Adipose tissue (tissue), 3 donors: ENCODE results near the gene UBQLNL. TPM values are rescaled to one million over a fixed set of nuclear protein-coding genes. Genes with fewer than 3 reads are reported as not detected.

Experiments
- H3K27ac ChIP-seq: one replicate; pipeline ENCODE4 v1.5.1; 2013; ENCODE audit warnings: low read depth, low read length
- WGBS, 3 donors: extraction: QIAGEN DNeasy Blood & Tissue Kit; methylation state at CpG; one replicate each; pipeline ENCODE4 v1.1.7; 2013; 5-methylcytosine and 5-hydroxymethylcytosine counted together
- polyA plus RNA-seq, 3 donors: library from polyadenylated mRNA; stranded (reverse); fragments of 200-250 nt; gene quantifications; one replicate each; pipeline ENCODE4 v1.2.3, GENCODE V29; 2013
- donor health status: healthy with polysubstance abuse.
- donor health status: Bipolar disorder and iron deficiency.
- donor health status: healthy.

The UBQLNL gene
- under 1 TPM; 0.08 to 0.22 (median 0.09) TPM for polyA plus RNA-seq

GRCh38 chr11:5516599-5516998 is at the start of gene UBQLNL:
Gene UBQLNL (minus strand): TSS chr11:5516699. CDS start chr11:5516441, 258 bp downstream.
- H3K27ac ChIP-seq, result no peak within 1 kb of the TSS
- WGBS, 3 donors, result 91 to 93% (median 93%) methylated on average over 2 of the region's 2 CpGs

DNA sequence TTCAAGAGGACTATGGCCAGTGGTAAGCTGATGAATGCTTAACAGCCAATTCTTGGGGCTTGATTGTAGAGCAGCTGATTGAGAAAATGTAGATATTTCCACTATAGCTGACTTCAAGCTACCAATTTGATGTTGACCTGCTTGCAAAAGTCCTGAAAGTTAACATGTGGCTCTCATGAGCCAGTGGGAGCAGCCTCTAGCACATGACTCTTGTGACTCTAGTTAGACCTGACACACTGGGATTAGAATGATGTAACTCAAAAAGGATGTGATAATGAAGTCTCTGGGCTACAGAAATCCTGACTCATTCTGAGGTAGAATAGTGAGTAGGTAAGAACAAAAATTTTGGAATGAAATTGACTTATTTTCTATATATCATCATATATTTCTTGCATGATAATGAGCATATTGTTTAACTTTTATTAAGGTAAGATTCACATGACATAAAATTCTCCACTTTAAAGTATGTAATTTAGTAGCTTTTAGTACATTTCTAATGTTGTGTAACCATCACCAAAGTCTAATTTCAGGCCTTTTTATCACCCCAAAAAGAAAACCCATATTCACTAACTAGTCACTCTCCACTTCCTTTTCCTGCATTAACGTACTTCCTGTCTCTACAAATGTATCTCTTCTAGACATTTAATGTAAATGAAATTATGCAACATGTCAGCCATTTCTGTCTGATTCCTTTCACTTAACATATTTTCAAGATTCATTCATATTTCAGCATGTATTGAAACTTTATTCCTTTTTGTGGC is 47.9 kb upstream of the UBQLNL start:
- WGBS, 3 donors, result 37 to 86% (median 49%) methylated on average over 1 of the region's 1 CpG
- no peak overlapping the region for H3K27ac ChIP-seq

- no peak overlapping the region for H3K27ac ChIP-seq
- WGBS, 3 donors, result 26 to 62% (median 61%) methylated on average over 3 of the region's 3 CpGs
Observed at GRCh38 chr11:5557751-5558150, 41.3 kb upstream of the UBQLNL start.

DNA sequence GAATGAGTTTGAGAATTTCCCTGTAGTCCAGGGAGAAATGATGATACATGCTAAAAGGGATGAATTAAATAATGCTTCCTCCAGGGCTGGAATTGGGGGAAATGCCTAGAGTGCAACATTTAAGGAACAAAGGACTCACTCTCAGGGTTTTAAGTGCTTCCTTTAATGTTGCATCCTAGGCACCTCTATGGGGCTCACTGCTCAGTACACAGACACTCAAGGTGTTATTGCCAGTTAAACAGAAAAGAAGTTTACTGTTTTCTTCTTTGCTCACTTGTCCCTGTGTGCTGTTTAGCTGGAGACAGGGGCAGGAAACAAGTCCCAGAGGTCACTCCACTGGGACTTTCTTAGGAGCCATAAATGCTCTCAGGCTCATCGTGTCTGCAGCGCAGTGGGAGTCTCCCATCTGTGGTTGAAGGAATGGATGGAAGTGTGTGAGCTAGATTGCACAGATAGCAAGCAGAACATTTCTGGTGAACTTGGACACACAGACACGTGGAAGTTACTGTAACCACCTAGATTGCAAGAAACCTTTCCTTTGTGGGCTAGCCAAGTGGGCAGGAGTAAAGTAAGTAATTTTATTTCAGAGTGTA is 40.2 kb upstream of the UBQLNL start:
- H3K27ac ChIP-seq, result no peak overlapping the region
- 56% methylated on average over 3 of the region's 3 CpGs for WGBS, 3 donors

- no peak overlapping the region for H3K27ac ChIP-seq
Observed at GRCh38 chr11:5553343-5553742, 36.8 kb upstream of the UBQLNL start.

GRCh38 chr11:5550440-5551095 is 34.1 kb upstream of the UBQLNL start:
- 64 to 76% (median 73%) methylated on average over 5 of the region's 5 CpGs for WGBS, 3 donors
- no peak overlapping the region for H3K27ac ChIP-seq

DNA sequence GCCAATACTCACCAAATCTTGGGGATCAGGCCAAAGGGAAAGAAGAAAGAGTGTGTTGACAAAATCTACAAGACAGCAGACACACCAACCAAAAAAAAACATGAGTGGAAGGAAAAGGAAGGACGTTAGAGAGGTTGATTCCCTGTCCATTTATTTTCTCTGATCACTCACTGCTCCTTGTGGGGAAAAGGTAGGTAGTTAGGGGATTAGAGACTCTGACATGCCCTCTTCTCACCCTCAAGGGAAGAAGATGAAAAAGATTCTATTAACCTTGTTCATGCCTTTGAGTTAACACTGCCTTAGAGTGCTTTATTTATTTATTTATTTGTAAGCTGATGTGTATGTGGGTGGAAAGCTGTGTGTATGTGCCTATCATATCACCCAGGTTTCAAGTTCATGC is 31.9 kb upstream of the UBQLNL start, which contains the start of gene OR52H1:
OR52H1 (minus strand) TSS at position 101 of the 400 bp plus-strand sequence. CDS start 3,035 bp downstream, outside the sequence.
- 51 to 62% (median 55%) methylated on average over 1 of the region's 1 CpG for WGBS, 3 donors
- H3K27ac ChIP-seq, result no peak within 1 kb of the TSS

DNA sequence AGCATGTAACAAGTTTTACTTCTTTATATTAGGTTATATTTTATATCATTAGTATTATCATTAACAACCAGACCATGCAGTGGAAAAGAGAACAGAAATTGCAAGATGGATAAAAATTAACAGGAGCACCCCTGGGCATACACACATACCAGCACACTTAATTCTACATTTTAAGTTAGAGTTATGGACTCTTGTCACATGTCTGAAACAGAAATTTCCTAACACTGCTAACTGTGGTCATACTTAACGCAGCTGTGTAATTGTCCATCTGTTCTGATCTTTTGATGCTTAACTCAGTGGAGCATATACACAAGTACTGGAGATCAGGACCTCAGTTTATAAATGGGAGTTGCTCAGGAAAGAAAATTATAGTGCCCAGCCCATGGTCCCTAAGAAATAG is 31.5 kb upstream of the UBQLNL start:
- WGBS, 3 donors, result 93 to 96% (median 95%) methylated on average over 1 of the region's 1 CpG
- no peak overlapping the region for H3K27ac ChIP-seq

DNA sequence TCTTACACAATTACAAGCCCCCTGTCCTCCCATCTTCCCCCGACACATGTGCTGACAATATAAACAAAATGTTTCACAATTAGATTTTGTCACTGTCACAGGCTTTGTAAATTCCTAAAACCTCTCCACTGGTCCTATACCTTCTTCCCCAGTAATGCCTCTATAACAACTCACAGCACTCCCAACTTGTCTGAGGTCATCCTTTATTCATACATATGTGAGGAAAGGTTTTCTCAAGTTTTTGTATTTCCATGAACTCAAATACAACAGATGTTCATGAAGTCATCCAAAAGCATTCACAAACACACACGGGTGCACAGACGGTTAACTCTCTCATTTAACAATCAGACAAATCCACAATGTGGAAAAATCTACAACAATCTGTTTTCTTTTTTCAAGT is 30.0 kb upstream of the UBQLNL start:
- H3K27ac ChIP-seq, result no peak overlapping the region
- WGBS, 3 donors, result 66 to 92% (median 87%) methylated on average over 3 of the region's 3 CpGs

DNA sequence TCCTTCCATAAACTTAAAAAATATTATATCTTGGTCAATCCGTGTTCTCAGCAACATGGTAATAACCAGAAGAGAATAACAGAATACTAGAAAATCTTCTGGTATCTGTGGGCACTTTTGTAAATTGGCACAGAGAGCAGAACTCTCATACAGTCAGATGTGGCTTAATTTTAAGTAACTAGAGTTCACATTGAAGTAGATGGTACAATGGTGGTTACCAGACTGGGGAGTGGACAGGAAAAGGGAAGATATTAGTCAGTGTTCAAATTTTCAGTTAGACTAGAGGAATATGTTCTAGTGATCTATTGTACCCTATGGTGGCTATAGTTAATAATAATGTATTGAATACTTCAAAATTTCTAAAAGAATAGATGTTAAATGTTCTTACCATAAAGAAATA is 24.9 kb upstream of the UBQLNL start:
- H3K27ac ChIP-seq, result no peak overlapping the region
- WGBS, 3 donors, result 28 to 68% (median 40%) methylated on average over 1 of the region's 1 CpG

- H3K27ac ChIP-seq, result no peak overlapping the region
Observed at GRCh38 chr11:5536482-5536881, 20.0 kb upstream of the UBQLNL start.

DNA sequence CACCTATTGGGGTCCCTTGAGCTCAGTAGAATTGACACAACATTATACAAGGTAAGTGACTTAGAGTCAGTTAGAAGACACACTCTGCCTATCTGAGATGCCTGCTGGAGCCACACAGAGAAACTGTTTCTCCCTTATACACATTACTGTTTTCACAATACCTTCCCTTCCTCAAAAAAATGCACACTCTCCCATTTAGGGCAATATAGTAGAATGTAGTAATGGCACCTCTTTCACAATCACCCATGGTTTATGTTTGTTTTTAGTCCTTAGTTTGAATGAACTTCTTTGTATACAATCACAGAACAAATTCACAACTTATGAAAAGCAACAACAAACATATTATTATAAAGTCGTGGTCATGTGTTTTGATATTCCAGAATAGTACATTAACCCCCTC is 17.5 kb upstream of the UBQLNL start:
- 55 to 86% (median 81%) methylated on average over 1 of the region's 1 CpG for WGBS, 3 donors
- H3K27ac ChIP-seq, result no peak overlapping the region

DNA sequence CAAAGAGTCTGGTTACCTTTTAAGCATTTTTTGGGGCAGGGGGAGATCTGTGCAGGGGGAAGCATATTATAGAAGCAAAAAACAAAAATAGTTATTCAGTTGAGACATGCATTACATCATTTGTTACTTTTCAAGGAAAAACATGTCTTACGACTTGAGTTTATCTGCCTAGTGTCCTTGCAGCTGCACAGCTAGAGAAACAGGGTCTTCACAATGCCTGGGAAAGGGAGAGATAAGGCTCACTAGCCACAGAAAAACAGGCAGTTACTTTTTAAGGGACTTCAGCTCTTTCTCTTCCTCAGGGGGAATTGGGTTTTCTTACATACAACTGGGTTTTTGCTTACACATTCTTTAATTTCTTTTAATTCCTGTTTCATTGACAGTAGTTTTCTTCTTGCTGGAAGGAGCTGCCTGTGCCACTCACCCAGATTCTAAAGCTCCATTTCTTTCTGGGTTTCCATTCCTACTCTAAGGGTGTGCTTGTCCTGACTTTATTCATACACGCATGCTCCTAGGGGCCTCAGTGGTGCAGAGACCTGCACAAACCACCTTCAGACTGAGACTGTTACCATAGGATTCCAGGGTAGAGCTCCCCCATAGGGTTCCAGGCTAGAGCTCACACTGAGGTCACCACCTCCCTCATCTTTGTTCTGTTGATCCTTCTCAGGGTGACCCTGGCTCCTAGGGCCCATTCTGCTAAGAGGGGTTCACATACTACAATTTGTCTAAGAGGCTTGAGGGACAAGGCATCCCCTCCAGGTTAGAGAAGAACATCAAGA is 14.7 kb upstream of the UBQLNL start:
- H3K27ac ChIP-seq, result no peak overlapping the region
- WGBS, 3 donors, result 63 to 81% (median 78%) methylated on average over 2 of the region's 2 CpGs

DNA sequence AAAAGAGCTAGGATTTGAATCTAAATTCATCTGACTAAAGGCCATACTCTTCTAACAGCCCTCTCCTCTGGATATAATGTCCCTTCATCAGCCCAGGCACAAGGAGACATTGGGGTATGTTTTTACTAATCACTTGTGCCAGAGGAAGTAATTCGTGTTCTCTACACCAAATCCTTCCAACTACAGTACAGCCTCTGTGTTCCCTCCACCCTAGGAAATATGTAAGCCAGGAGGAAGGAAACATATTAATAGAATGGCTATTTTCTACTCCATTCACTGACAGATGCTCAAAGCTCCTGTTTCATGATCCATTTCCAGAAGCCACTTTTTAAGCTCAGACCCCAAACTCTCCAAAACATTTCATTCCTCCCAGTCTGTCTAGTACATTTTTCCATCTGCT is 12.0 kb upstream of the UBQLNL start:
- WGBS, 3 donors, result 22 to 41% (median 39%) methylated on average over 1 of the region's 1 CpG
- no peak overlapping the region for H3K27ac ChIP-seq

GRCh38 chr11:5527716-5528115 is 11.2 kb upstream of the UBQLNL start:
- no peak overlapping the region for H3K27ac ChIP-seq
- WGBS, 3 donors, result 93 to 94% (median 94%) methylated on average over 5 of the region's 5 CpGs

- H3K27ac ChIP-seq, result no peak overlapping the region
- 61 to 76% (median 62%) methylated on average over 3 of the region's 3 CpGs for WGBS, 3 donors
Observed at GRCh38 chr11:5524756-5525155, 8.3 kb upstream of the UBQLNL start.

- WGBS, 3 donors, result 88 to 98% (median 90%) methylated on average over 2 of the region's 2 CpGs
- H3K27ac ChIP-seq, result no peak overlapping the region
Observed at GRCh38 chr11:5522308-5522707, 5.8 kb upstream of the UBQLNL start.

DNA sequence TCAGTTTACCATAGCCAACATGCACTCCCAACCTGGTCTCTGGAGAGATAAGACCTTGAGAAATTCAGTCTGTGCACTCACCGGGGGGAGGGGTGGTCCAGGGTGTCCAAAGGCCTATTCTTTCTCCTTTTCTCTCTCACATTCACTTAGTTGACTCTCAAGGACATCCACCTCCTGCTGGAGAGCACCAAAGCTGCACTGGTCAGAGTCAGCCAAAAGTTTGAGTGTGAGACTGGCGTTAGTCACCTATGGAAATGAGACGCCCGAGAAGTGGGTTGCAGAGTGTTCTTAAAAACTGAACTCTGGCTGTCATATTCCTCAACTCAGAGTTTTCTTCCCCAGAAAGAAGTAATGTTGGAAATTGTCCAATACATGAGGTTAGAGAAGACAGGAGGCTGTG is 5.0 kb upstream of the UBQLNL start:
- no peak overlapping the region for H3K27ac ChIP-seq
- 96 to 98% (median 97%) methylated on average over 4 of the region's 4 CpGs for WGBS, 3 donors

DNA sequence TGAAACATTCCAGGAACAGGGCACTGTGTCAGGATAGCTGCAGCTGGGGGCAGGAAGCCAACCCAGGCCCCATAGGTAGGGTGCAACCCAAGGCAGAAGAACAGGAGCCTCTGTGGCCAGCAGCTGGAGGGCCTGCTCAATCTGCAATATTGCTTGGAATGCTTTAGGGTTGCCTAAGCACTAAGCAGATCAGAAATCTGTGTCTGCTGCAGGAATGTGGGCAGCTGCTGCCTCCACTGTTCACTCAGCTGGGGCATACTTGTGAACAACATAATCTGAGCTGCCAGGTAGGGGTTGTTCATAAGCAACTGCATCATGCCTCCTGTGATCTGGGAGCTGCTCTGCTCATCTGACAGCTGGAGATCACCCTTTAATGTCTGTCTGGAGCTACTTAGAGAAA is 1.7 kb downstream of the UBQLNL start:
- H3K27ac ChIP-seq, result no peak overlapping the region
